CD14-positive monocyte (primary cell): ENCODE data around the gene WWOX. TPM values are rescaled to one million over a fixed set of nuclear protein-coding genes. Genes with fewer than 3 reads are reported as not detected.

Experiments used
- DNase-seq, 3 donors: peaks; one replicate each; pipeline ENCODE4 v3.0.0-alpha.2; 2011 to 2022
- H2AFZ ChIP-seq: 2 replicates; pipeline ENCODE4 v1.6.0; 2012; ENCODE audit warnings: mild to moderate bottlenecking, low read depth, low read length, inconsistent platforms; ENCODE audit not compliant: insufficient read depth, poor library complexity, severe bottlenecking
- H3K27ac ChIP-seq, 2 donors: 1 replicate in 1 of 2; 2 replicates in 1 of 2; pipeline ENCODE4 v1.5.1; 2012 to 2013; ENCODE audit warnings: low read length in 2 of 2, control low read depth in 1 of 2, inconsistent platforms in 1 of 2, low read depth in 1 of 2, mild to moderate bottlenecking in 1 of 2
- H3K27me3 ChIP-seq, 2 donors: one replicate each; pipeline versions ENCODE4 v1.6.0 to v1.6.1; 2011 to 2013; ENCODE audit warnings: low read length in 2 of 2; ENCODE audit not compliant: control insufficient read depth in 2 of 2, insufficient read depth in 2 of 2
- H3K36me3 ChIP-seq, 2 donors: replicated peaks in 1 of 2; 1 replicate in 1 of 2; 2 replicates in 1 of 2; pipeline versions ENCODE4 v1.5.1 to v1.6.1; 2012 to 2013; ENCODE audit warnings: low read length in 2 of 2, control low read depth in 1 of 2, inconsistent platforms in 1 of 2, mild to moderate bottlenecking in 1 of 2; ENCODE audit not compliant: insufficient read depth in 2 of 2, control insufficient read depth in 1 of 2
- H3K4me1 ChIP-seq, 2 donors: 1 replicate in 1 of 2; 2 replicates in 1 of 2; pipeline versions ENCODE4 v1.5.1 to v1.6.1; 2012 to 2013; ENCODE audit warnings: low read length in 2 of 2, control low read depth in 1 of 2, inconsistent platforms in 1 of 2, mild to moderate bottlenecking in 1 of 2, moderate library complexity in 1 of 2; ENCODE audit not compliant: insufficient read depth in 2 of 2, control insufficient read depth in 1 of 2
- H3K4me2 ChIP-seq: replicated peaks from 2 replicates; pipeline ENCODE3; 2012; ENCODE audit warnings: low read length, moderate library complexity, mild to moderate bottlenecking; ENCODE audit not compliant: poor library complexity, severe bottlenecking; ENCODE audit errors: extremely low read depth
- H3K4me3 ChIP-seq, 3 experiments: fragments of 200-600 bp in 1 of 3; sonication (generic) in 1 of 3; replicated peaks in 1 of 3; 1 replicate in 2 of 3; 2 replicates in 1 of 3; pipeline ENCODE4 v1.5.1; 2011 to 2013; ENCODE audit warnings: low read length in 3 of 3, mild to moderate bottlenecking in 3 of 3, control low read depth in 2 of 3, low read depth in 2 of 3, inconsistent platforms in 1 of 3, moderate library complexity in 1 of 3
- H3K79me2 ChIP-seq: 2 replicates; pipeline ENCODE4 v1.6.0; 2012; ENCODE audit warnings: mild to moderate bottlenecking, control low read depth, inconsistent platforms, low read length, moderate library complexity; ENCODE audit not compliant: insufficient read depth
- H3K9ac ChIP-seq: 2 replicates; pipeline ENCODE4 v1.6.0; 2017; ENCODE audit warnings: low read length, mild to moderate bottlenecking; ENCODE audit not compliant: insufficient read depth, poor library complexity, severe bottlenecking
- H3K9me3 ChIP-seq, 2 donors: replicated peaks in 1 of 2; 1 replicate in 1 of 2; 2 replicates in 1 of 2; pipeline versions ENCODE4 v1.5.1 to v1.6.1; 2012 to 2013; ENCODE audit warnings: low read length in 2 of 2, control low read depth in 1 of 2; ENCODE audit not compliant: control insufficient read depth in 1 of 2, insufficient read depth in 1 of 2
- H4K20me1 ChIP-seq: 2 replicates; pipeline ENCODE4 v1.6.0; 2012; ENCODE audit warnings: mild to moderate bottlenecking, low read length, control low read depth, moderate library complexity; ENCODE audit not compliant: insufficient read depth
- H3K27ac Mint-ChIP-seq, 7 donors: one replicate each; pipeline ENCODE4 v1.8.0; 2020; ENCODE audit warnings: mild to moderate bottlenecking in 7 of 7, mixed read lengths in 7 of 7, moderate library complexity in 6 of 7, inconsistent platforms in 2 of 7
- H3K27me3 Mint-ChIP-seq, 3 donors: one replicate each; pipeline ENCODE4 v1.8.0; 2021 to 2022; ENCODE audit warnings: low read depth in 3 of 3, mild to moderate bottlenecking in 3 of 3, mixed read lengths in 3 of 3, moderate library complexity in 3 of 3, inconsistent platforms in 1 of 3
- H3K36me3 Mint-ChIP-seq, 2 donors: one replicate each; pipeline ENCODE4 v1.8.0; 2020; ENCODE audit warnings: mixed read lengths in 2 of 2, inconsistent platforms in 1 of 2, mild to moderate bottlenecking in 1 of 2
- H3K4me1 Mint-ChIP-seq: one replicate; pipeline ENCODE4 v1.8.0; 2020; ENCODE audit warnings: mild to moderate bottlenecking, mixed read lengths
- H3K4me3 Mint-ChIP-seq, 2 donors: one replicate each; pipeline ENCODE4 v1.8.0; 2020; ENCODE audit warnings: mild to moderate bottlenecking in 2 of 2, mixed read lengths in 2 of 2, moderate library complexity in 1 of 2
- H3K9me3 Mint-ChIP-seq, 7 donors: one replicate each; pipeline ENCODE4 v1.8.0; 2020 to 2022; ENCODE audit warnings: mixed read lengths in 7 of 7, mild to moderate bottlenecking in 6 of 7, moderate library complexity in 6 of 7, inconsistent platforms in 2 of 7
- CTCF ChIP-seq: fragments of 200-600 bp; IDR thresholded peaks from one replicate; pipeline ENCODE4 v1.8.0; 2022; ENCODE audit warnings: antibody characterized with exemption, mild to moderate bottlenecking
- WGBS: methylation state at CpG from one replicate; pipeline ENCODE4 v1.1.5; 2013; ENCODE audit warnings: missing lambda C conversion rate; ENCODE audit not compliant: insufficient coverage; 5-methylcytosine and 5-hydroxymethylcytosine counted together
- intact Hi-C, 2 donors: fragments of 100-400 bp; cut with micrococcal nuclease; formaldehyde crosslinking; loops; one replicate each; pipeline versions ENCODE4 v1.15.0 to v1.15.1; 2023
- polyA plus RNA-seq, 3 donors: library from polyadenylated mRNA; depleted of rRNA in 1 of 3; unstranded in 2 of 3; stranded (reverse) in 1 of 3; fragments of 300-500 nt in 2 of 3; fragments of >200 nt in 1 of 3; fragmentation: Illumina TruSeq in 2 of 3; gene quantifications; 1 replicate in 2 of 3; 2 replicates in 1 of 3; pipeline ENCODE4 v1.2.3, GENCODE V29; 2012 to 2021

The WWOX gene
- polyA plus RNA-seq, 3 donors, result 4.0 to 7.0 (median 6.3) TPM

- Histone ChIP-seq H3K27ac (no peak overlapping the region), H3K27me3 (no peaks in the 10 kb centered on the region), H2AFZ (no peak overlapping the region), H3K4me2 (no peak overlapping the region), H3K4me1 (no peaks in the 10 kb centered on the region), H4K20me1 (no peaks in the 10 kb centered on the region), H3K9me3 (no peaks in the 10 kb centered on the region), H3K36me3 (no peaks in the 10 kb centered on the region), H3K79me2 (no peaks in the 10 kb centered on the region), H3K9ac (no peak overlapping the region), H3K4me3 (no peak overlapping the region)
- H3K36me3 Mint-ChIP-seq, result no peaks in the 10 kb centered on the region
- H3K4me3 Mint-ChIP-seq, result no peak overlapping the region
- no peak overlapping the region for H3K27ac Mint-ChIP-seq
- no peaks in the 10 kb centered on the region for H3K4me1 Mint-ChIP-seq
- H3K27me3 Mint-ChIP-seq, result peaks cover 0 to 3% (median 0%) of the 10 kb centered on the region in 3 donors
- no peak for TF ChIP-seq CTCF
- 80% methylated on average over 1 of the region's 4 CpGs for WGBS
- intact Hi-C loops, result no loop called here
- H3K9me3 Mint-ChIP-seq, result peaks cover 0 to 2% (median 0%) of the 10 kb centered on the region in 7 donors
- DNase-seq, result no peak
Measured at GRCh38 chr16:78666318-78666717, 566.9 kb downstream of the WWOX start.

- H3K36me3 Mint-ChIP-seq, result no peaks in the 10 kb centered on the region
- Histone ChIP-seq H3K9me3 (no peaks in the 10 kb centered on the region), H4K20me1 (no peaks in the 10 kb centered on the region), H3K4me1 (no peaks in the 10 kb centered on the region), H3K36me3 (no peaks in the 10 kb centered on the region), H3K27me3 (no peaks in the 10 kb centered on the region), H3K4me2 (no peak overlapping the region), H2AFZ (no peak overlapping the region), H3K9ac (no peak overlapping the region), H3K79me2 (no peaks in the 10 kb centered on the region), H3K4me3 (no peak overlapping the region), H3K27ac (no peak overlapping the region)
- H3K27ac Mint-ChIP-seq, result peak overlapping the region in 1 of 7 donors; percentile 31
- H3K4me3 Mint-ChIP-seq, result no peak overlapping the region
- no peaks in the 10 kb centered on the region for H3K4me1 Mint-ChIP-seq
- peaks cover 0 to under 1% (median 0%) of the 10 kb centered on the region in 7 donors for H3K9me3 Mint-ChIP-seq
- H3K27me3 Mint-ChIP-seq, result peaks cover 0 to 3% (median 0%) of the 10 kb centered on the region in 3 donors
- intact Hi-C loops, result no loop called here
- no peak for TF ChIP-seq CTCF
- DNase-seq, result no peak
- WGBS, result 82% methylated on average over 5 of the region's 5 CpGs
Measured at GRCh38 chr16:78667675-78668074, 568.2 kb downstream of the WWOX start.
